ENCODE results near the gene DNAJB6. TPM values are rescaled to one million over a fixed set of nuclear protein-coding genes. Genes with fewer than 3 reads are reported as not detected.

The DNAJB6 gene
- total RNA-seq, 1 experiment from 2014 or later = 201 TPM

DNA sequence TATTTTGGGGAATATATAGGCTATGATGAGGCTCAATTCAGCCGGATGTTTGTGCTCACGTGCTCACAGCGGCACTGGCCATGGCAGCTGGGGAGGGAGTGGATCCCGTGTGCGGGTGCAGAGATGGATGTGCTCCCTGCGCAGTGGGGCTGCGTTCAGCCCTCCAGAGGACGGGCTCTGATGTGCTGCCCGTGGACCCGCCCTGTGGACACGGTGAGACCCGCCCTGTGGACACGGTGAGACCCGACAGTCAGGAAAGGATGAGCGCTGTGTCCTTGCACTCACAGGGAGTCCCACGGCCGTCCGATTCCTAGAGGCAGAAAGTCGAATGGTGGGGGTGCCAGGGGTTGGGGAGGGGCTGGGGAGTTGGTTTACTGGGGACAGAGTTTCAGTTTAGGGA, 89.0 kb downstream of the DNAJB6 start:
- Histone ChIP-seq H3K4me1 (ENCODE audit: control insufficient read depth, insufficient read depth, low read length) (no peaks in the 10 kb centered on the region; the same call in 1 of the 2 replicates), H3K27ac (ENCODE audit: low read length) (no peak overlapping the region), H3K27me3 (ENCODE audit: control insufficient read depth, insufficient read depth, low read length) (no peaks in the 10 kb centered on the region), H3K4me3 (ENCODE audit: low read depth in 2 of 2, low read length in 2 of 2) (no peak overlapping the region), H3K36me3 (ENCODE audit: control insufficient read depth, insufficient read depth, low read length) (no peaks in the 10 kb centered on the region), H3K9me3 (ENCODE audit: control insufficient read depth, insufficient read depth, low read depth, low read length) (no peaks in the 10 kb centered on the region)
- DNase-seq (ENCODE audit: low read depth, low spot score) (no peak), ATAC-seq (no peak)
- TF ChIP-seq SIN3A (IDR thresholded peaks at IDR 0.05; ENCODE audit: borderline replicate concordance, insufficient read depth, low read depth, low read length) = no peak
- no peak for TF ChIP-seq POLR2AphosphoS5 (IDR thresholded peaks at IDR 0.05; ENCODE audit: low read depth, low read length)
- no peak for TF ChIP-seq TCF7L2 (IDR thresholded peaks at IDR 0.05; ENCODE audit: low read depth, low read length)
- TF ChIP-seq CTCF (IDR thresholded peaks at IDR 0.05) = no peak
- TF ChIP-seq, protein P1, sequence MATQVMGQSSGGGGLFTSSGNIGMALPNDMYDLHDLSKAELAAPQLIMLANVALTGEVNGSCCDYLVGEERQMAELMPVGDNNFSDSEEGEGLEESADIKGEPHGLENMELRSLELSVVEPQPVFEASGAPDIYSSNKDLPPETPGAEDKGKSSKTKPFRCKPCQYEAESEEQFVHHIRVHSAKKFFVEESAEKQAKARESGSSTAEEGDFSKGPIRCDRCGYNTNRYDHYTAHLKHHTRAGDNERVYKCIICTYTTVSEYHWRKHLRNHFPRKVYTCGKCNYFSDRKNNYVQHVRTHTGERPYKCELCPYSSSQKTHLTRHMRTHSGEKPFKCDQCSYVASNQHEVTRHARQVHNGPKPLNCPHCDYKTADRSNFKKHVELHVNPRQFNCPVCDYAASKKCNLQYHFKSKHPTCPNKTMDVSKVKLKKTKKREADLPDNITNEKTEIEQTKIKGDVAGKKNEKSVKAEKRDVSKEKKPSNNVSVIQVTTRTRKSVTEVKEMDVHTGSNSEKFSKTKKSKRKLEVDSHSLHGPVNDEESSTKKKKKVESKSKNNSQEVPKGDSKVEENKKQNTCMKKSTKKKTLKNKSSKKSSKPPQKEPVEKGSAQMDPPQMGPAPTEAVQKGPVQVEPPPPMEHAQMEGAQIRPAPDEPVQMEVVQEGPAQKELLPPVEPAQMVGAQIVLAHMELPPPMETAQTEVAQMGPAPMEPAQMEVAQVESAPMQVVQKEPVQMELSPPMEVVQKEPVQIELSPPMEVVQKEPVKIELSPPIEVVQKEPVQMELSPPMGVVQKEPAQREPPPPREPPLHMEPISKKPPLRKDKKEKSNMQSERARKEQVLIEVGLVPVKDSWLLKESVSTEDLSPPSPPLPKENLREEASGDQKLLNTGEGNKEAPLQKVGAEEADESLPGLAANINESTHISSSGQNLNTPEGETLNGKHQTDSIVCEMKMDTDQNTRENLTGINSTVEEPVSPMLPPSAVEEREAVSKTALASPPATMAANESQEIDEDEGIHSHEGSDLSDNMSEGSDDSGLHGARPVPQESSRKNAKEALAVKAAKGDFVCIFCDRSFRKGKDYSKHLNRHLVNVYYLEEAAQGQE (IDR thresholded peaks at IDR 0.05; ENCODE audit: insufficient read depth in 1 of 2, low read depth in 2 of 2, low read length in 1 of 2) = no peak
- ChIA-PET POLR2A (no interaction called here), CTCF (no interaction called here)
- BruUV-seq (replicated peaks) = no TSS peak
- intact Hi-C loops (cut with micrococcal nuclease; ENCODE audit: unreplicated experiment) = no loop called here
- in situ Hi-C loops (cut with HindIII; ENCODE audit: low pct_unique_long_range_greater_than_20kb, low sequenced_read_pairs) = no loop called here

DNA sequence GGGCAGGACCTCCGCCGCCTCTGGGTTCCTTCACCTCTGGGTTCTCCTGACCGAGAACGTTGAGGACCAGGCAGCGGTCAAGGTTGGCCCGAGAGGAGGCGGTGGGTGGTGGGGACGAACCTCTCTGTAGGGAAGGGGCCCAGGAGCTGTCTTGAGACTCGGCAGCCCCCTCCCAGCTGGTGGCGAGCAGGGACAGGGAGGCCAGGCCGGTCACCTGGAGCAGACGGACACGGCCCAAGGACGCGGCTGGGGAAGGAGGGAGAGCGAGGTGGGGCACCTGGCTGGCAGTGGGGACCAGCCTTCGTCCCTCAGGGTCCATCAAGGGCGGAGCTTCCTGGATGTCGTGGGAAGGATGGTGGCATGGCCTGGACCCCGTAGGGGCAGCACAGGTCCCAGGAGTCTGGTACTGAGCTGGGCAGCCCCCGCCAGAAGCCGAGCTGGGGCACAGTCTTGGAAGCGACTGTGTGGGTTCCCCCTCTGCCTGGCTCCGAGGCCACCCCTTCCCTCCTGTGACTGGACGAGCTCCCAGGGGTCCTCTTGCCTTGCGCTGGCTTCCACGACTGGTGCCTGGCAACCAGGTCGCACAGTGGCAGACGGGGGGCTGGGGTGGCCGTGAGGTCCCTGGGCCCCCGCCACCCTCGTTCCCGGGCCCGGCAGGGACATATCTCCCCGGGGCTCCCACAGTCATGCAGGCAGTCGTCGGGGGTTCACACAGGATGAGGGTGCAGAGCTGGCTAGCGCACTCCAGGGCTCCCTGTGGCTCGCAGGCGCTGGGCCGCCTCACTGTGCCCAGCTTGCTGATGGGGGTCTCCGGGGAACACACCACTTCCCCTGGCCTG, 89.9 kb downstream of the DNAJB6 start:
- DNase-seq (ENCODE audit: low read depth, low spot score) (no peak), ATAC-seq (no peak)
- Histone ChIP-seq H3K27ac (ENCODE audit: low read length) (no peak overlapping the region), H3K27me3 (ENCODE audit: control insufficient read depth, insufficient read depth, low read length) (no peaks in the 10 kb centered on the region), H3K4me1 (ENCODE audit: control insufficient read depth, insufficient read depth, low read length) (no peaks in the 10 kb centered on the region; the same call in 1 of the 2 replicates), H3K9me3 (ENCODE audit: control insufficient read depth, insufficient read depth, low read depth, low read length) (no peaks in the 10 kb centered on the region), H3K4me3 (ENCODE audit: low read depth in 2 of 2, low read length in 2 of 2) (no peak overlapping the region), H3K36me3 (ENCODE audit: control insufficient read depth, insufficient read depth, low read length) (no peaks in the 10 kb centered on the region)
- ChIA-PET POLR2A (interaction anchor here (0.6 kb wide), 1 partner anchor 175 kb away, joined by 3 read pairs; no protein-coding TSS in a partner anchor), CTCF (no interaction called here)
- intact Hi-C loops (cut with micrococcal nuclease; ENCODE audit: unreplicated experiment) = no loop called here
- in situ Hi-C loops (cut with HindIII; ENCODE audit: low pct_unique_long_range_greater_than_20kb, low sequenced_read_pairs) = no loop called here
- TF ChIP-seq SIN3A (IDR thresholded peaks at IDR 0.05; ENCODE audit: borderline replicate concordance, insufficient read depth, low read depth, low read length) (no peak), CTCF (IDR thresholded peaks at IDR 0.05) (no peak), TCF7L2 (IDR thresholded peaks at IDR 0.05; ENCODE audit: low read depth, low read length) (no peak), POLR2AphosphoS5 (IDR thresholded peaks at IDR 0.05; ENCODE audit: low read depth, low read length) (no peak)
- TF ChIP-seq, protein P1 (IDR thresholded peaks at IDR 0.05; ENCODE audit: insufficient read depth in 1 of 2, low read depth in 2 of 2, low read length in 1 of 2) = no peak
- BruUV-seq (replicated peaks) = no TSS peak
